H4 (cell line): ENCODE results near the gene SMG5. TPM values are rescaled to one million over a fixed set of nuclear protein-coding genes. Genes with fewer than 3 reads are reported as not detected.
A peak's percentile ranks its signal among the peaks of the same experiment; 100 is the strongest.
"Not testable (repeated sequence)": the region's sequence is repeated elsewhere in the genome, so short reads cannot be mapped to it uniquely, and the experiment has no call there.

Experiments
- DNase-seq: peaks from one replicate; pipeline ENCODE4 v3.0.0-alpha.2; 2015; ENCODE audit warnings: low spot score
- total RNA-seq: library from RNA; depleted of rRNA; stranded (reverse); fragments of >200 nt; shearing (Covaris generic); gene quantifications from 2 replicates; pipeline ENCODE4 v1.2.3, GENCODE V29; 2014

Gene SMG5
- total RNA-seq, 1 experiment from 2014 or later = 39.9 TPM

GRCh38 chr1:156245451-156246232 lies 37.0 kb downstream of the SMG5 start:
- no peak for DNase-seq

- no peak for DNase-seq
These were observed 37.9 kb downstream of the SMG5 start for GRCh38 chr1:156244712-156245111.

GRCh38 chr1:156244126-156244525 lies 38.5 kb downstream of the SMG5 start:
- DNase-seq = no peak

GRCh38 chr1:156242738-156243137 lies 39.9 kb downstream of the SMG5 start:
- no peak for DNase-seq

GRCh38 chr1:156241926-156242325 lies 40.7 kb downstream of the SMG5 start, which contains the start of gene BGLAP:
BGLAP (plus strand) TSS chr1:156242184; CDS start chr1:156242232, 48 bp downstream.
- DNase-seq = no peak

GRCh38 chr1:156241311-156241811 lies 41.3 kb downstream of the SMG5 start:
- DNase-seq = peak; percentile 63

- DNase-seq = no peak
These were observed 44.4 kb downstream of the SMG5 start for GRCh38 chr1:156238248-156238647.

- no peak for DNase-seq
These were observed 46.5 kb downstream of the SMG5 start for GRCh38 chr1:156236164-156236563.

GRCh38 chr1:156233426-156234127 lies 49.0 kb downstream of the SMG5 start:
- DNase-seq = peak; percentile 28

GRCh38 chr1:156232201-156232894 lies 50.3 kb downstream of the SMG5 start:
- no peak for DNase-seq

GRCh38 chr1:156230473-156230837 lies 52.2 kb downstream of the SMG5 start:
- no peak for DNase-seq

GRCh38 chr1:156229809-156230472 lies 52.7 kb downstream of the SMG5 start:
- DNase-seq = no peak

- DNase-seq = no peak
These were observed 54.1 kb downstream of the SMG5 start for GRCh38 chr1:156228501-156228900.

- no peak for DNase-seq
These were observed 55.8 kb downstream of the SMG5 start for GRCh38 chr1:156226782-156227181.

- DNase-seq = no peak
These were observed 56.5 kb downstream of the SMG5 start for GRCh38 chr1:156226116-156226538.

- DNase-seq = no peak
These were observed 57.0 kb downstream of the SMG5 start for GRCh38 chr1:156225677-156226014.

GRCh38 chr1:156221986-156222692 lies 60.5 kb downstream of the SMG5 start:
- no peak for DNase-seq

- no peak for DNase-seq
These were observed 62.4 kb downstream of the SMG5 start for GRCh38 chr1:156220226-156220625.

GRCh38 chr1:156217871-156218270 lies 64.8 kb downstream of the SMG5 start:
- no peak for DNase-seq

- DNase-seq = not testable (repeated sequence)
These were observed 66.1 kb downstream of the SMG5 start for GRCh38 chr1:156216361-156217086.
